ENCODE measurements around the gene ZDHHC14.

Gene ZDHHC14

DNA sequence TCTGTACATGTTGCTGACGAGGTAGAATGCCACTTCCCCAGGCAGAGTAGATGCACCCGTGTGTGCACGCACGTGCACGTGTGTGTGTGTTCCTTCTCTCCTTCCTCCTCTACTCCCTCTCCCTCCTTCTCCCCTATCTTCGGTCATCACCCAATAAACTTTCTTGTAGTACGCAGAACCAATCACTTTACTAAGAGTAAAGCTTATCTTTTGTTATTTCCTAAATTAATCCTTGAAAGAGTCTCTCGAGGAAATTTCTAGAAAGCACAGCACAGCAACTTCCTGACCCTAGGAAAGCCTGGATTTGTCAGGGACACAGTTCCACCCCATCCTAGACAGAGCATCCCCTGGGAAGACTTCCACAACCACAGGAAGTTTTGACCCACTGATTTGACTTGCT, 166.1 kb downstream of the ZDHHC14 start:
- no peaks in the 10 kb centered on the region for H3K79me2 ChIP-seq (ENCODE audit: control insufficient read depth, insufficient read depth, low read length, unreplicated experiment)
- no peaks in the 10 kb centered on the region for H3K27me3 ChIP-seq (ENCODE audit: insufficient read depth, low read length)
- no peak overlapping the region for H3K27ac ChIP-seq (ENCODE audit: low read depth, low read length)
- H3K4me1 ChIP-seq (ENCODE audit: control insufficient read depth, insufficient read depth, low read length, unreplicated experiment) = no peaks in the 10 kb centered on the region
- no peak overlapping the region for H2AFZ ChIP-seq (ENCODE audit: low read length, unreplicated experiment)
- H3K4me3 ChIP-seq (ENCODE audit: low read depth, low read length) = no peak overlapping the region
- no peaks in the 10 kb centered on the region for H3K36me3 ChIP-seq (ENCODE audit: insufficient read depth, low read length)

- no peak overlapping the region for H2AFZ ChIP-seq (ENCODE audit: low read length, unreplicated experiment)
- H3K79me2 ChIP-seq (ENCODE audit: control insufficient read depth, insufficient read depth, low read length, unreplicated experiment) = no peaks in the 10 kb centered on the region
- no peak overlapping the region for H3K4me3 ChIP-seq (ENCODE audit: low read depth, low read length)
- H3K27ac ChIP-seq (ENCODE audit: low read depth, low read length) = no peak overlapping the region
- H3K4me1 ChIP-seq (ENCODE audit: control insufficient read depth, insufficient read depth, low read length, unreplicated experiment) = no peaks in the 10 kb centered on the region
- H3K27me3 ChIP-seq (ENCODE audit: insufficient read depth, low read length) = no peaks in the 10 kb centered on the region
- H3K36me3 ChIP-seq (ENCODE audit: insufficient read depth, low read length) = no peaks in the 10 kb centered on the region
Observed at GRCh38 chr6:157548635-157549467, 167.9 kb downstream of the ZDHHC14 start.

DNA sequence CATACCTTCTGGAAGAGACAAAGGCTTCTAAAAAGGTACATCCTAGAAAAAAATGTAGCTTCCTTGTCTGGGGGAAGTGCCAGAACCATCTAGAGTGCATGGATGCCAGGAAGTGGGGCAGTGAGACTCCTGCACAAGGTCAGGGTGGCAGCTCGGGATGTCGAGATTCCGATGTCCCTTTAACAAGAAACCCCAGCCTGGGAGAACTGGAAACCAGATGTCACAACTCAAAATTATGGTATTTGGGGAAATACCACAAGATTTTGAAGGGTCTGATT, 168.4 kb downstream of the ZDHHC14 start:
- H3K27me3 ChIP-seq (ENCODE audit: insufficient read depth, low read length) = no peaks in the 10 kb centered on the region
- H3K4me3 ChIP-seq (ENCODE audit: low read depth, low read length) = no peak overlapping the region
- no peak overlapping the region for H3K27ac ChIP-seq (ENCODE audit: low read depth, low read length)
- no peak overlapping the region for H2AFZ ChIP-seq (ENCODE audit: low read length, unreplicated experiment)
- H3K4me1 ChIP-seq (ENCODE audit: control insufficient read depth, insufficient read depth, low read length, unreplicated experiment) = no peaks in the 10 kb centered on the region
- no peaks in the 10 kb centered on the region for H3K36me3 ChIP-seq (ENCODE audit: insufficient read depth, low read length)
- no peaks in the 10 kb centered on the region for H3K79me2 ChIP-seq (ENCODE audit: control insufficient read depth, insufficient read depth, low read length, unreplicated experiment)

DNA sequence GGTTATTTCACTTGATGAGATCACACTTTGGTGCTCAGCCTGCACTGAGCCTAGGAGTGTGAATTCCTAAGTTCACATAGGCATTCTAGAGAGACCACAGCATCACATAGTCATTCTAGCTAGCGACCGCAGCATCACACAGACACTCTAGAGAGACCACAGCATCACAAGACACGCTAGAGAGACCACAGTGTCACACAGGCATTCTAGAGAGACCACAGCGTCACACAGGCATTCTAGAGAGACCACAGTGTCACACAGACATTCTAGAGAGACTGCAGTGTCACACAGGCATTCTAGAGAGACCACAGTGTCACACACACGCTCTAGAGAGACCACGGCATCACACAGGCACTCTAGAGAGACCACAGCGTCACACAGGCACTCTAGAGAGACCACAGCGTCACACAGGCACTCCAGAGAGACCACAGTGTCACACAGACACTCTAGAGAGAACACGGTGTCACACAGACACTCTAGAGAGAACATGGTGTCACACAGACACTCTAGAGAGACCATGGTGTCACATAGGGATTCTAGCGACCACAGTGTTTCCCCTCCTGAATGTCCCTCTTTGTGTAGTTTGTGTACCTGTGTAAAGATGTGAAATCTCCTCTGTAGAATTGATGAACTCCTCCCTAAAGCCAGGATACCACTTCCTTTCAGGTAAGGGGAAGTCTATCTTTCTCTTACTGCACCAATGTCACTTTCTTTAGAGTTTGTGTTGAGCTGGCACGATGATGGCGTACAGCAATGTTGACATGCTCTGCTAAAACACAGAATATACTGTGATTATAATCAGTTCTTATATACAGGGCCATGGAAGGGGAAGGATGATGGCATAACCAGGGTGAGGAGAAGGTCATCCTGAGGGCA, 169.4 kb downstream of the ZDHHC14 start:
- Histone ChIP-seq H3K27ac (ENCODE audit: low read depth, low read length) (no peak overlapping the region), H3K4me1 (ENCODE audit: control insufficient read depth, insufficient read depth, low read length, unreplicated experiment) (no peaks in the 10 kb centered on the region), H3K36me3 (ENCODE audit: insufficient read depth, low read length) (no peaks in the 10 kb centered on the region)

DNA sequence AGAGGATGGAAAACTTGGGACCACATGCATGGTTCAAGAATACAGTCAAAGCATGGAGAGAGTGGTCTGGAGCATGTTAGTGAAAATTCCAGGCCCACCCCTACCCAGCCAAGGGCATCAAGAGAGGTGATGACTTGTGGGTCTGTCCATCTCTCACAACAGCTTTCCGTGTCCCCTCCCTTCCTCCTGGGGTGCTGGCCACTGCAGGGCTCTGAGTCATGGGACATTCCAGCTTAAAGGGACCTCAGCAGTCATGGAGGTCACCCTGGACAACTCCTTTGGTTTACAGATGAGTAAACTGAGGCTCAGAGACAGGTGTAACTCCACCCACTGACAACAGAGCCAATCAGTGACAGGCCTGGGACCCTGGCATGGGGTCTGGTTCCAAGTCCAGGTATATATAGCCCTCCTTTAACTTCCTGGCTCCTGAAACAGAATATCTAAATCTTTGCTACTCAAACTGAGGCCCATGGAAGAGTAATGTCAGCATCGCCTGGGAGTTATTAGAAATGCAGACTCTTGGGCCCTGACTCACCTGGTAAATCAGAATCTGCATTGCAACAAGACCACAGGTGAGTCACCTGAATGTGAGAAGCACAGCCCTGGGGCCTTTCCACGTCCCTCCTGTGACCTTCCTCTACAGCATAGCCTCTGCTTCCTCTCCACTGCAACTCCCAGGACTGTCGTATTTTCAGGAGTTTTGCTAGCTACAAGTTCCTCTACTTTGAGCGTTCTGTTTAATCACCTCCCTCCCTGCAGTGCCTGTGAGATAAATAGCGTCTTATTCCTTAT, 170.2 kb downstream of the ZDHHC14 start:
- H3K79me2 ChIP-seq (ENCODE audit: control insufficient read depth, insufficient read depth, low read length, unreplicated experiment) = no peaks in the 10 kb centered on the region
- no peaks in the 10 kb centered on the region for H3K27me3 ChIP-seq (ENCODE audit: insufficient read depth, low read length)
- H3K27ac ChIP-seq (ENCODE audit: low read depth, low read length) = no peak overlapping the region
- H3K36me3 ChIP-seq (ENCODE audit: insufficient read depth, low read length) = no peaks in the 10 kb centered on the region
- H3K4me1 ChIP-seq (ENCODE audit: control insufficient read depth, insufficient read depth, low read length, unreplicated experiment) = no peaks in the 10 kb centered on the region
- H3K4me3 ChIP-seq (ENCODE audit: low read depth, low read length) = no peak overlapping the region
- no peak overlapping the region for H2AFZ ChIP-seq (ENCODE audit: low read length, unreplicated experiment)

More for the DNA sequence above, 169.4 kb downstream of the ZDHHC14 start:
- Histone ChIP-seq H3K79me2 (ENCODE audit: control insufficient read depth, insufficient read depth, low read length, unreplicated experiment) (no peaks in the 10 kb centered on the region), H3K4me3 (ENCODE audit: low read depth, low read length) (no peak overlapping the region), H3K27me3 (ENCODE audit: insufficient read depth, low read length) (no peaks in the 10 kb centered on the region), H2AFZ (ENCODE audit: low read length, unreplicated experiment) (no peak overlapping the region)

DNA sequence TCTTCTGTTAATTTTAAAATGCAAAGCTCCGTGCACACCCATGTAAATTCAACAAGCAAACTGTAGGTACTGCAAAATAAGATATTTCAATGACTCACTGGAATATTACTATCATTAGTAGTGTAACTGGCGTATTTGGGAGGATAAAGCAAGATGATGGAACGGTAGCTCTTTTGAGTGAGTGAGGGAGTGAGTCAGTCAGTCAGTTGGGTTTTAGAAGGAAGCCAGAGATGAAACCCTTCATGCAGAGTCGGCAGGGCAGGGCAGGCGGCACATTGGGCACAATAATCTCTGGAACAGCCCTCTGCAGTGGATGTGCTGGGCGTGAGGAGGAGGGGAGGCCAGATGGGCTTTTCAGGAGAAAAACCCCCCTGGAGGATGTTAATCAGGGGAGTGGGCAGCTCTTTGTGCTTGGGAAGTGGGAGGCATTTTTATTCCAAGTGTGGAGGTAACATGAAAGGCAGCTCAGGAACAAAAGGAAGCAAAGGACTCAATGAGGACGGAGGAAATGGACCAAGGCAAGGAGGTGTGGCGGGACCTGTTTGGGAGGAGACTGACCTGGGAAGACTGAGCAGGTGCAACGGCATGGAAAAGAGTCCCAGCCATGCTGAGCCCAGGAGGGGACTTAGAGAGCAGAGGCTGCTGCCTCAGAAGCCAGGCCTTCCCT, 171.2 kb downstream of the ZDHHC14 start:
- H2AFZ ChIP-seq (ENCODE audit: low read length, unreplicated experiment) = no peak overlapping the region
- H3K4me3 ChIP-seq (ENCODE audit: low read depth, low read length) = no peak overlapping the region
- H3K79me2 ChIP-seq (ENCODE audit: control insufficient read depth, insufficient read depth, low read length, unreplicated experiment) = no peaks in the 10 kb centered on the region
- no peaks in the 10 kb centered on the region for H3K27me3 ChIP-seq (ENCODE audit: insufficient read depth, low read length)
- H3K4me1 ChIP-seq (ENCODE audit: control insufficient read depth, insufficient read depth, low read length, unreplicated experiment) = no peaks in the 10 kb centered on the region
- no peaks in the 10 kb centered on the region for H3K36me3 ChIP-seq (ENCODE audit: insufficient read depth, low read length)
- no peak overlapping the region for H3K27ac ChIP-seq (ENCODE audit: low read depth, low read length)

DNA sequence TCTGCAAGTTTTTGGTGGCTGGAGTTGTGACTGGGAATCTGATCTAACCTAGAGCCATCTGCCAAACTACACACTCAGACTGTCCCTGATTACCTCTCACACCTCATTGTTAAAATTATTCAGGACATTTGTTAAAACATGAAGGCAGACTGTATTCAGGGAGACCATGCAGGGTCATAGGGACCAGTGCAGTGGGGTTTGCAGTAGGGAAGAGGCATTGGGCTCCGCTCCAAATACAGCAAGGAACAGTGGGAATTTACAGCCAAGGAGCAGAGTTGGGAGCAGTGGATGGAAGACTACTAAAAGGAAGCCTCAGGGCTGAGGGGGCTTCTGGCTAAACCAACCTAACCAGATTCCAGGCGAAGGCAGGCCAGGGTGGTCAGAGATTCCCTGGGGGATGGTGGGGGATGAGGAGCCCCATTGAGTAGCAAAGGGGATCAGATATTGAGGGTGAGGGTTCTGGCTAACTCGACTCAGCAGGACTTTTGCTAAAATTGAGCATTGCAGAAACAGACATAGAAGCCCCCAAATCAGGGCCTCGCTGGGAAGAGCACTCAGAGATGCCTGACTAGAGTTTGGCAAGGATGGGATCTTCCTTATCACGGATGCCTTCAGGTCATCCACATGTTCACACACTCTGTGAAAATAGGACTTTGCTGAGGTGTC, 172.0 kb downstream of the ZDHHC14 start:
- Histone ChIP-seq H3K36me3 (ENCODE audit: insufficient read depth, low read length) (no peaks in the 10 kb centered on the region), H3K4me3 (ENCODE audit: low read depth, low read length) (no peak overlapping the region)

GRCh38 chr6:157554747-157555146, 173.8 kb downstream of the ZDHHC14 start:
- H3K4me3 ChIP-seq (ENCODE audit: low read depth, low read length) = no peak overlapping the region
- H3K27me3 ChIP-seq (ENCODE audit: insufficient read depth, low read length) = no peaks in the 10 kb centered on the region
- no peak overlapping the region for H2AFZ ChIP-seq (ENCODE audit: low read length, unreplicated experiment)
- H3K79me2 ChIP-seq (ENCODE audit: control insufficient read depth, insufficient read depth, low read length, unreplicated experiment) = no peaks in the 10 kb centered on the region
- no peaks in the 10 kb centered on the region for H3K4me1 ChIP-seq (ENCODE audit: control insufficient read depth, insufficient read depth, low read length, unreplicated experiment)
- no peak overlapping the region for H3K27ac ChIP-seq (ENCODE audit: low read depth, low read length)
- H3K36me3 ChIP-seq (ENCODE audit: insufficient read depth, low read length) = no peaks in the 10 kb centered on the region

More for the DNA sequence above, 172.0 kb downstream of the ZDHHC14 start:
- Histone ChIP-seq H3K27ac (ENCODE audit: low read depth, low read length) (no peak overlapping the region), H3K79me2 (ENCODE audit: control insufficient read depth, insufficient read depth, low read length, unreplicated experiment) (no peaks in the 10 kb centered on the region), H3K27me3 (ENCODE audit: insufficient read depth, low read length) (no peaks in the 10 kb centered on the region), H2AFZ (ENCODE audit: low read length, unreplicated experiment) (no peak overlapping the region), H3K4me1 (ENCODE audit: control insufficient read depth, insufficient read depth, low read length, unreplicated experiment) (no peaks in the 10 kb centered on the region)

GRCh38 chr6:157555455-157556143, 174.6 kb downstream of the ZDHHC14 start:
- no peaks in the 10 kb centered on the region for H3K4me1 ChIP-seq (ENCODE audit: control insufficient read depth, insufficient read depth, low read length, unreplicated experiment)
- H3K4me3 ChIP-seq (ENCODE audit: low read depth, low read length) = no peak overlapping the region
- H3K27me3 ChIP-seq (ENCODE audit: insufficient read depth, low read length) = no peaks in the 10 kb centered on the region
- H3K27ac ChIP-seq (ENCODE audit: low read depth, low read length) = no peak overlapping the region
- no peak overlapping the region for H2AFZ ChIP-seq (ENCODE audit: low read length, unreplicated experiment)
- no peaks in the 10 kb centered on the region for H3K36me3 ChIP-seq (ENCODE audit: insufficient read depth, low read length)
- no peaks in the 10 kb centered on the region for H3K79me2 ChIP-seq (ENCODE audit: control insufficient read depth, insufficient read depth, low read length, unreplicated experiment)

Data from ACC112 (cell line).